H7 (cell line): ENCODE results near the gene SCARB2. TPM values are rescaled to one million over a fixed set of nuclear protein-coding genes. Genes with fewer than 3 reads are reported as not detected.
A peak's percentile ranks its signal among the peaks of the same experiment; 100 is the strongest.

Source experiments
- DNase-seq: peaks from one replicate; pipeline ENCODE4 v3.0.0; 2012
- H3K27me3 ChIP-seq: 2 replicates; pipeline ENCODE4 v1.6.0; 2011; ENCODE audit warnings: mild to moderate bottlenecking, low read length; ENCODE audit not compliant: control insufficient read depth, insufficient read depth
- H3K36me3 ChIP-seq: replicated peaks from 2 replicates; pipeline ENCODE4 v1.5.1; 2011; ENCODE audit warnings: low read length; ENCODE audit not compliant: control insufficient read depth, insufficient read depth
- H3K4me3 ChIP-seq: 2 replicates; pipeline ENCODE4 v1.5.1; 2011; ENCODE audit warnings: low read depth, mild to moderate bottlenecking, control low read depth, low read length, moderate library complexity; ENCODE audit not compliant: insufficient read depth
- total RNA-seq: library from RNA; depleted of rRNA; stranded (reverse); fragments of >200 nt; shearing (Covaris generic); gene quantifications from 2 replicates; pipeline ENCODE4 v1.2.3, GENCODE V29; 2014

The SCARB2 gene
- total RNA-seq, 1 experiment from 2014 or later = 39.4 TPM

GRCh38 chr4:76214177-76214675 is 602 bp upstream of the SCARB2 start:
- H3K36me3 ChIP-seq = peaks cover 2% of the 10 kb centered on the region; the same call in 1 of the 2 replicates
- H3K27me3 ChIP-seq = no peaks in the 10 kb centered on the region; the same call in 1 of the 2 replicates
- H3K4me3 ChIP-seq = peak overlapping the region; percentile 69
- peak; percentile 44 for DNase-seq

GRCh38 chr4:76212851-76213414 is 691 bp downstream of the SCARB2 start:
- no peaks in the 10 kb centered on the region; the same call in 1 of the 2 replicates for H3K27me3 ChIP-seq
- H3K4me3 ChIP-seq = peak overlapping the region; percentile 69
- peak; percentile 20 for DNase-seq
- peaks cover 2% of the 10 kb centered on the region; the same call in 1 of the 2 replicates for H3K36me3 ChIP-seq

GRCh38 chr4:76211769-76212708 is 1.6 kb downstream of the SCARB2 start:
- no peaks in the 10 kb centered on the region; the same call in 1 of the 2 replicates for H3K27me3 ChIP-seq
- no peak for DNase-seq
- peaks cover 2% of the 10 kb centered on the region; the same call in 1 of the 2 replicates for H3K36me3 ChIP-seq
- no peak overlapping the region; the same call in 1 of the 2 replicates for H3K4me3 ChIP-seq

- Histone ChIP-seq H3K4me3 (no peak overlapping the region), H3K36me3 (peaks cover 2% of the 10 kb centered on the region; the same call in 1 of the 2 replicates), H3K27me3 (no peaks in the 10 kb centered on the region; the same call in 1 of the 2 replicates)
- no peak for DNase-seq
These were observed 3.2 kb downstream of the SCARB2 start for GRCh38 chr4:76210452-76210851.

- Histone ChIP-seq H3K36me3 (peaks cover 2% of the 10 kb centered on the region; the same call in 1 of the 2 replicates), H3K27me3 (no peaks in the 10 kb centered on the region; the same call in 1 of the 2 replicates), H3K4me3 (no peak overlapping the region)
- no peak for DNase-seq
These were observed 3.7 kb downstream of the SCARB2 start for GRCh38 chr4:76209881-76210280.

- Histone ChIP-seq H3K36me3 (peaks cover 2% of the 10 kb centered on the region; the same call in 1 of the 2 replicates), H3K27me3 (no peaks in the 10 kb centered on the region), H3K4me3 (no peak overlapping the region)
- no peak for DNase-seq
These were observed 5.4 kb downstream of the SCARB2 start for GRCh38 chr4:76208005-76208765.

- H3K4me3 ChIP-seq = no peak overlapping the region
- no peaks in the 10 kb centered on the region for H3K27me3 ChIP-seq
- H3K36me3 ChIP-seq = peaks cover 2% of the 10 kb centered on the region; the same call in 1 of the 2 replicates
These were observed 6.1 kb downstream of the SCARB2 start for GRCh38 chr4:76207549-76207948.

GRCh38 chr4:76206222-76206942 is 7.2 kb downstream of the SCARB2 start:
- Histone ChIP-seq H3K27me3 (no peaks in the 10 kb centered on the region), H3K36me3 (peaks cover 2% of the 10 kb centered on the region; the same call in 1 of the 2 replicates), H3K4me3 (no peak overlapping the region)
- DNase-seq = no peak

More at GRCh38 chr4:76207549-76207948, 6.1 kb downstream of the SCARB2 start:
- no peak for DNase-seq

GRCh38 chr4:76205476-76205875 is 8.1 kb downstream of the SCARB2 start:
- Histone ChIP-seq H3K36me3 (peaks cover 2% of the 10 kb centered on the region; the same call in 1 of the 2 replicates), H3K27me3 (no peaks in the 10 kb centered on the region), H3K4me3 (no peak overlapping the region)
- no peak for DNase-seq

GRCh38 chr4:76204936-76205335 is 8.7 kb downstream of the SCARB2 start:
- Histone ChIP-seq H3K4me3 (no peak overlapping the region), H3K36me3 (peaks cover 2% of the 10 kb centered on the region; the same call in 1 of the 2 replicates), H3K27me3 (no peaks in the 10 kb centered on the region)
- DNase-seq = no peak

GRCh38 chr4:76203541-76203940 is 10.1 kb downstream of the SCARB2 start:
- H3K27me3 ChIP-seq = no peaks in the 10 kb centered on the region

GRCh38 chr4:76201276-76201675 is 12.3 kb downstream of the SCARB2 start:
- Histone ChIP-seq H3K36me3 (no peaks in the 10 kb centered on the region; the same call in 1 of the 2 replicates), H3K4me3 (no peak overlapping the region), H3K27me3 (no peaks in the 10 kb centered on the region)
- no peak for DNase-seq

More at GRCh38 chr4:76203541-76203940, 10.1 kb downstream of the SCARB2 start:
- Histone ChIP-seq H3K36me3 (no peaks in the 10 kb centered on the region), H3K4me3 (no peak overlapping the region)
- no peak for DNase-seq

GRCh38 chr4:76200771-76201231 is 12.8 kb downstream of the SCARB2 start:
- Histone ChIP-seq H3K4me3 (no peak overlapping the region), H3K36me3 (no peaks in the 10 kb centered on the region; the same call in 1 of the 2 replicates), H3K27me3 (no peaks in the 10 kb centered on the region)
- DNase-seq = no peak
